DND-41 (cell line): ENCODE data around the gene PCA3.

ENCODE experiments used
- EZH2 ChIP-seq: IDR thresholded peaks from 3 replicates; pipeline ENCODE4 v1.6.1; 2012; ENCODE audit warnings: borderline replicate concordance, low read depth, mild to moderate bottlenecking, moderate library complexity, low read length, inconsistent platforms; ENCODE audit not compliant: severe bottlenecking
- TF ChIP-seq, protein P1 (sequence below): IDR thresholded peaks from 2 replicates; pipeline ENCODE4 v1.5.1; 2012; ENCODE audit warnings: borderline replicate concordance, low read length, moderate library complexity, mild to moderate bottlenecking; ENCODE audit not compliant: poor library complexity, severe bottlenecking; ENCODE audit errors: extremely low read depth

DNA sequence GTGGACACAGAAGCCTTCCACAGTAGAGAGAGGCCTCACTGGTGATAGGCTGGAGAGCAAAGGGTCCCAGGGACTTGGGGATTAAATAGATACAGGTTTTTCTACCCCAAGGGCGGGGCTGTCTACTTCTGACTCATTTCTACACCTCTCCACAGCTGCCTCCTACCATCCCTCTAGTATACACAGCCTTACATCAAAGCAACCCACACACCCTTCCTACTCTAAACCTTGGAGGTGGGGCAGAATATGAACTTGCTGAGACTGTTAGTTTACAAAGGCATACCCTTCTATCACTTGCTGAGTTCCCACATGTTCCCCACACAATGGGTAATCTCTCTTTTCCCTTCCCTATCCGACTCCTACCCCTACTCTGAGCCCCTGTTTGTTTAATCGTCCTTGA is 19.9 kb upstream of the PCA3 start:
- TF ChIP-seq EZH2, result no peak
- TF ChIP-seq, protein P1, sequence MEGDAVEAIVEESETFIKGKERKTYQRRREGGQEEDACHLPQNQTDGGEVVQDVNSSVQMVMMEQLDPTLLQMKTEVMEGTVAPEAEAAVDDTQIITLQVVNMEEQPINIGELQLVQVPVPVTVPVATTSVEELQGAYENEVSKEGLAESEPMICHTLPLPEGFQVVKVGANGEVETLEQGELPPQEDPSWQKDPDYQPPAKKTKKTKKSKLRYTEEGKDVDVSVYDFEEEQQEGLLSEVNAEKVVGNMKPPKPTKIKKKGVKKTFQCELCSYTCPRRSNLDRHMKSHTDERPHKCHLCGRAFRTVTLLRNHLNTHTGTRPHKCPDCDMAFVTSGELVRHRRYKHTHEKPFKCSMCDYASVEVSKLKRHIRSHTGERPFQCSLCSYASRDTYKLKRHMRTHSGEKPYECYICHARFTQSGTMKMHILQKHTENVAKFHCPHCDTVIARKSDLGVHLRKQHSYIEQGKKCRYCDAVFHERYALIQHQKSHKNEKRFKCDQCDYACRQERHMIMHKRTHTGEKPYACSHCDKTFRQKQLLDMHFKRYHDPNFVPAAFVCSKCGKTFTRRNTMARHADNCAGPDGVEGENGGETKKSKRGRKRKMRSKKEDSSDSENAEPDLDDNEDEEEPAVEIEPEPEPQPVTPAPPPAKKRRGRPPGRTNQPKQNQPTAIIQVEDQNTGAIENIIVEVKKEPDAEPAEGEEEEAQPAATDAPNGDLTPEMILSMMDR, result no peak
